Subcutaneous abdominal adipose tissue (tissue), 5 donors: ENCODE measurements around the gene RMDN2.

Experiments
- H3K27ac ChIP-seq: one replicate; pipeline ENCODE4 v1.7.0; 2013; ENCODE audit warnings: low read depth, mild to moderate bottlenecking, inconsistent platforms, low read length, moderate library complexity
- H3K27me3 ChIP-seq, 5 donors: one replicate each; pipeline ENCODE4 v1.7.0; 2013; ENCODE audit warnings: low read length in 5 of 5, inconsistent platforms in 1 of 5; ENCODE audit not compliant: control insufficient read depth in 5 of 5, insufficient read depth in 4 of 5
- H3K36me3 ChIP-seq, 5 donors: one replicate each; pipeline ENCODE4 v1.7.0; 2013; ENCODE audit warnings: low read length in 5 of 5; ENCODE audit not compliant: control insufficient read depth in 5 of 5, insufficient read depth in 5 of 5
- H3K4me1 ChIP-seq, 5 donors: one replicate each; pipeline ENCODE4 v1.7.0; 2013; ENCODE audit warnings: low read length in 5 of 5, mild to moderate bottlenecking in 3 of 5, moderate library complexity in 1 of 5; ENCODE audit not compliant: control insufficient read depth in 5 of 5, insufficient read depth in 5 of 5
- H3K4me3 ChIP-seq, 5 donors: one replicate each; pipeline ENCODE4 v1.7.0; 2013; ENCODE audit warnings: low read length in 5 of 5, low read depth in 1 of 5
- H3K9ac ChIP-seq, 5 donors: one replicate each; pipeline ENCODE4 v1.7.0; 2013; ENCODE audit warnings: low read length in 5 of 5, mild to moderate bottlenecking in 4 of 5, moderate library complexity in 3 of 5
- H3K9me3 ChIP-seq, 5 donors: one replicate each; pipeline ENCODE4 v1.7.0; 2013; ENCODE audit warnings: low read length in 5 of 5; ENCODE audit not compliant: control insufficient read depth in 5 of 5
- donor health status: healthy.
- donor health status: healthy.
- donor health status: healthy.
- donor health status: healthy.
- donor health status: healthy.

The RMDN2 gene

GRCh38 chr2:37912616-37913015 lies 12.5 kb upstream of the RMDN2 start:
- Histone ChIP-seq H3K9me3 (no peaks in the 10 kb centered on the region), H3K27me3 (no peaks in the 10 kb centered on the region), H3K36me3 (no peaks in the 10 kb centered on the region), H3K4me1 (peaks cover 5 to 15% (median 10%) of the 10 kb centered on the region in 5 donors), H3K4me3 (no peak overlapping the region), H3K9ac (no peak overlapping the region), H3K27ac (no peak overlapping the region)

- H3K9me3 ChIP-seq: no peaks in the 10 kb centered on the region
- no peak overlapping the region for H3K9ac ChIP-seq
- H3K4me1 ChIP-seq: peaks cover 5 to 21% (median 10%) of the 10 kb centered on the region in 5 donors
- no peaks in the 10 kb centered on the region for H3K27me3 ChIP-seq
- H3K36me3 ChIP-seq: no peaks in the 10 kb centered on the region
- H3K4me3 ChIP-seq: no peak overlapping the region
- H3K27ac ChIP-seq: no peak overlapping the region
These were observed 10.7 kb upstream of the RMDN2 start for GRCh38 chr2:37914340-37914739.

DNA sequence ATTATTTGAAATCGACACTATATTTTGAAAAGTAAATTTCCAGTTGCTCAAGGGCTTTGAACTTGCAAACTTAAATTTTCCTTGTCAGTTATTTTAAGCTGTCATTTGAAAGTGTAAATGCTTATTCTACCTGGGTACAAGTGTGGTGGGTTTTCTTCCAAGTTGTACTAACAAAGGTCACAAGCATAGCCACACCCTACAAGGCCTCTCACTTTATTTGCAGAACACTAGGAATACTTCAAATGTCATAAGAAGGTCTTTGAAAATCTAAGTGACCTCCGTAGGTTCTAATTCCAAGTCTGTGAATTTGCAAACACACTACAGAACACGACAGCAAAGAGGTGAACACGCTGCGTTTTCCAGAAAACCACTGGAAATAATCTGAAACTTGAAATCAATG lies 9.3 kb upstream of the RMDN2 start:
- Histone ChIP-seq H3K9ac (no peak overlapping the region), H3K27ac (no peak overlapping the region), H3K27me3 (no peaks in the 10 kb centered on the region), H3K4me1 (peaks cover 5 to 21% (median 10%) of the 10 kb centered on the region in 5 donors), H3K4me3 (no peak overlapping the region), H3K9me3 (no peaks in the 10 kb centered on the region), H3K36me3 (no peaks in the 10 kb centered on the region)

GRCh38 chr2:37916512-37917082 lies 8.5 kb upstream of the RMDN2 start:
- Histone ChIP-seq H3K27ac (no peak overlapping the region), H3K4me3 (no peak overlapping the region), H3K36me3 (no peaks in the 10 kb centered on the region)

GRCh38 chr2:37917281-37918228 lies 7.5 kb upstream of the RMDN2 start:
- no peak overlapping the region for H3K4me3 ChIP-seq
- no peak overlapping the region for H3K27ac ChIP-seq
- H3K9me3 ChIP-seq: no peaks in the 10 kb centered on the region

More at GRCh38 chr2:37916512-37917082, 8.5 kb upstream of the RMDN2 start:
- Histone ChIP-seq H3K9me3 (no peaks in the 10 kb centered on the region), H3K27me3 (no peaks in the 10 kb centered on the region), H3K9ac (no peak overlapping the region), H3K4me1 (peaks cover 5 to 20% (median 10%) of the 10 kb centered on the region in 5 donors)

DNA sequence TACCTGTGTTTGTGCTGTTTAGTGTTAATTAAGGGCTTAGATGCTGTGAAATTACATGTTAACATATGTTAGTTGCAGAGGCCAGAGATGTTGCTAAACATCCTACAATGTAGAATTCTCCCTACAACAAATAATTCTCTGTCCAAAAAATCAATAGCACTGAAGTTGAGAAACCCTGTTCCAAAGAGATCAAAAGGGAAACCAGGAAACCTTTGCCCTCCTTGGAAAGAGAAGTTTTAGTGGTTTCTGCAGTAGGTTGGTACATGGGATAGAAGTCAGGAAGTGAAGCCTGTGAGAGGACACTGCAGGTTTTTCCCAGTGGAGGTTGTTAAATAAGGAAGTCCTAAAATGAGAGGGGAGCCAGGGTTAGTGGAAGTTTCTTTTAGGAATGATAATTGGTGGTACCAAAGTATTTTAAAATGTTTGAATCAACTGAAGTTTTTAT lies 6.3 kb upstream of the RMDN2 start:
- Histone ChIP-seq H3K9me3 (no peaks in the 10 kb centered on the region), H3K4me1 (peaks cover 5 to 19% (median 10%) of the 10 kb centered on the region in 5 donors), H3K36me3 (no peaks in the 10 kb centered on the region), H3K27me3 (no peaks in the 10 kb centered on the region), H3K9ac (no peak overlapping the region), H3K4me3 (no peak overlapping the region), H3K27ac (no peak overlapping the region)

More at GRCh38 chr2:37917281-37918228, 7.5 kb upstream of the RMDN2 start:
- no peak overlapping the region for H3K9ac ChIP-seq
- H3K4me1 ChIP-seq: peaks cover 5 to 19% (median 10%) of the 10 kb centered on the region in 5 donors
- no peaks in the 10 kb centered on the region for H3K36me3 ChIP-seq
- no peaks in the 10 kb centered on the region for H3K27me3 ChIP-seq

GRCh38 chr2:37919631-37920032 lies 5.5 kb upstream of the RMDN2 start:
- Histone ChIP-seq H3K4me3 (no peak overlapping the region), H3K27ac (no peak overlapping the region), H3K36me3 (no peaks in the 10 kb centered on the region), H3K27me3 (no peaks in the 10 kb centered on the region), H3K4me1 (peaks cover 5 to 24% (median 15%) of the 10 kb centered on the region in 5 donors), H3K9ac (no peak overlapping the region), H3K9me3 (no peaks in the 10 kb centered on the region)

DNA sequence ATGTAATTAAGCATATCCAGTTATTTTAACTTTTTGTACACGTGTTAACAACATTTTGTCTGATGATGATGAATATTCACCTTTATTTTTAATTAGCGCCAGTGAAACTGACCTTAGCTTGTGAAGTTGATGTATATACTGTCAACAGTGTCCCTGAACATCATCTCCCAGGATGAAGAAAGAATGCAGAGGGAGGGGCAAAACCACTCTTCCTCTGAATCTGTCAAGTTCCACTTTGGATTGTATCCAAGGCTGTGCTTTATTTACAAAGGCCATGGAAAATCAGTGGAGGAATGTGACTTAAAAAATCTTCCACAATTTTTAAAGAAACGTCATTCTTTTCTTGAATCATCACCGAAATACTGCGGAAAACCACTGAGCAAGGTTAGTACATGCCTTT lies 4.5 kb upstream of the RMDN2 start:
- H3K27me3 ChIP-seq: no peaks in the 10 kb centered on the region
- no peaks in the 10 kb centered on the region for H3K36me3 ChIP-seq
- H3K9me3 ChIP-seq: no peaks in the 10 kb centered on the region
- peaks cover 5 to 27% (median 18%) of the 10 kb centered on the region in 5 donors for H3K4me1 ChIP-seq
- no peak overlapping the region for H3K9ac ChIP-seq
- H3K27ac ChIP-seq: no peak overlapping the region
- no peak overlapping the region for H3K4me3 ChIP-seq

DNA sequence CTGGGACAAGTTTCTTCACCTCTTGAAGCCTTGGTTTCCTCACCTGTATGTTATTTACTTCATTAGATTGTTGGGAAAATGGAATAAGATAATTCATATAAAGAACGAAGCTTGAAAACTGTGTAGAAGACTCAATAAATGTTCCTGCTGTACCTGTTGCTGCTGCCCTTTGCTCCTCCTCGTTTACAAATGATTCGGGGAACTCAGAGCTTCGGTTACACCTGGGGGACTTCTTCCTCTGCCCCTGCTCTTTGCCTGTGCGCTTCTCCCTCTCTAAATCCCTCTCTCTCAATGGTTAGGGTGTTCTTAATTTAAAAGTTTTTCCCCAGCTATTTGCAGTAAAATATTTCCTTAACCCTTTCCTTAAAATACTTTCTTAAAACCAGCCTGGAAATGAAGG lies 3.3 kb upstream of the RMDN2 start:
- no peak overlapping the region for H3K27ac ChIP-seq
- H3K9ac ChIP-seq: no peak overlapping the region
- peaks cover 5 to 31% (median 20%) of the 10 kb centered on the region in 5 donors for H3K4me1 ChIP-seq

More for the DNA sequence above, 3.3 kb upstream of the RMDN2 start:
- H3K36me3 ChIP-seq: no peaks in the 10 kb centered on the region
- no peaks in the 10 kb centered on the region for H3K9me3 ChIP-seq
- H3K27me3 ChIP-seq: no peaks in the 10 kb centered on the region
- H3K4me3 ChIP-seq: no peak overlapping the region
